ENCODE measurements around the gene PSTPIP1.

The PSTPIP1 gene

DNA sequence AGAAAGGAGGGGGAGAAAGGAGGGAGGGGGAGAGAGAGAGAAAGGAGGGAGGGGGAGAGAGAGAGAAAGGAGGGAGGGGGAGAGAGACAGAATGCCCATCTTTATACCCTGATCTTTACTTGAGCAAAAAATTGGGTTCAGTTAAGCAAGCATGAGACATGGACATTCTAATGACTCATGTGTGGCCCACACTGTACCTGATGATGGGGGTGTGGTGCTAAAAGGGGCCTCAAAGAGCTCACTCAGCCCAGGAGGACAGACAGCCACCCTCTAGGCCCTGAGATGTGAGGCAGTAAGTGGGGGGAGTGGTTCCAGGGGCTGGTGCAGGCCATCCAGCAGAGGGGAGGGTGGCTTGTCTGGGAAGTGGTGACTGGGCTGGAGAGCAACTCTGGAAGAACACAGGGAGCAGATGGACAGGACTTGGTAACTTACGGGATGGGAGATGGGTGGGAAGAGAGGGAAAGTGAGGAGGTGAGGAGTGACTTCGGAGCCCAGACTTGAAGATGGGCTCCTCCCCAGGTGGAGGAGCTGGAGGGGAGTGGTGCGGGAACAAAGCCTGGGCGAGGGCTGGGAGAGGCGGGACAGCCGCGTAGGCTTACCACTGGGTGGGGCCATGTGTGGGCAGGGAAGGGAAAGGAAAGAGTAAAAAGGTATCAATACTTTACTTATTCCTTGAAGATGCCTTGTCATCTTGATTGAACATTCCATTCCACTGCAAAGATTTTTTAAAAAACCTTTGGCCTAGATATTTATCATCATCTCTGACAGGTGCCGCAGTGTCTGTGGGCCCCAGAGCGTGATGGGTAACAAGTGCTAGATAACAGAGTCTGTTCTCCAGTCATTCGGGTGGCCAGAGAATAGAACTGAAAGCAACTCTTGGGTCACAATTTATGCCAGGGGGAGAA, 43.6 kb downstream of the PSTPIP1 start:
- TF ChIP-seq GLIS3 (CRISPR knock-in tag; IDR thresholded peaks at IDR 0.05) (no peak), OSR1 (CRISPR knock-in tag; IDR thresholded peaks at IDR 0.05) (no peak), ZC3H10 (CRISPR knock-in tag; IDR thresholded peaks at IDR 0.05) (no peak), CSDC2 (CRISPR knock-in tag; IDR thresholded peaks at IDR 0.05) (no peak), ZNF8 (CRISPR knock-in tag; IDR thresholded peaks at IDR 0.05) (no peak), BACH2 (CRISPR knock-in tag; IDR thresholded peaks at IDR 0.05; ENCODE audit: borderline replicate concordance) (no peak), CREB5 (CRISPR knock-in tag; IDR thresholded peaks at IDR 0.05; ENCODE audit: low read depth) (no peak), TCF4 (CRISPR knock-in tag; IDR thresholded peaks at IDR 0.05; ENCODE audit: borderline replicate concordance) (no peak), ESRRG (CRISPR knock-in tag; IDR thresholded peaks at IDR 0.05) (no peak), ZFP30 (CRISPR knock-in tag; IDR thresholded peaks at IDR 0.05) (no peak), ARNTL (CRISPR knock-in tag; IDR thresholded peaks at IDR 0.05; ENCODE audit: borderline replicate concordance, low read depth) (no peak), ZFP3 (CRISPR knock-in tag; IDR thresholded peaks at IDR 0.05) (no peak), ZNF565 (CRISPR knock-in tag; conservative IDR thresholded peaks at IDR 0.05; ENCODE audit: low read depth) (no peak), RARB (CRISPR knock-in tag; IDR thresholded peaks at IDR 0.05) (no peak)
- TF ChIP-seq, protein P1, sequence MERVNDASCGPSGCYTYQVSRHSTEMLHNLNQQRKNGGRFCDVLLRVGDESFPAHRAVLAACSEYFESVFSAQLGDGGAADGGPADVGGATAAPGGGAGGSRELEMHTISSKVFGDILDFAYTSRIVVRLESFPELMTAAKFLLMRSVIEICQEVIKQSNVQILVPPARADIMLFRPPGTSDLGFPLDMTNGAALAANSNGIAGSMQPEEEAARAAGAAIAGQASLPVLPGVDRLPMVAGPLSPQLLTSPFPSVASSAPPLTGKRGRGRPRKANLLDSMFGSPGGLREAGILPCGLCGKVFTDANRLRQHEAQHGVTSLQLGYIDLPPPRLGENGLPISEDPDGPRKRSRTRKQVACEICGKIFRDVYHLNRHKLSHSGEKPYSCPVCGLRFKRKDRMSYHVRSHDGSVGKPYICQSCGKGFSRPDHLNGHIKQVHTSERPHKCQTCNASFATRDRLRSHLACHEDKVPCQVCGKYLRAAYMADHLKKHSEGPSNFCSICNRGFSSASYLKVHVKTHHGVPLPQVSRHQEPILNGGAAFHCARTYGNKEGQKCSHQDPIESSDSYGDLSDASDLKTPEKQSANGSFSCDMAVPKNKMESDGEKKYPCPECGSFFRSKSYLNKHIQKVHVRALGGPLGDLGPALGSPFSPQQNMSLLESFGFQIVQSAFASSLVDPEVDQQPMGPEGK (CRISPR knock-in tag; IDR thresholded peaks at IDR 0.05; ENCODE audit: borderline replicate concordance), result no peak
- TF ChIP-seq, protein P2, sequence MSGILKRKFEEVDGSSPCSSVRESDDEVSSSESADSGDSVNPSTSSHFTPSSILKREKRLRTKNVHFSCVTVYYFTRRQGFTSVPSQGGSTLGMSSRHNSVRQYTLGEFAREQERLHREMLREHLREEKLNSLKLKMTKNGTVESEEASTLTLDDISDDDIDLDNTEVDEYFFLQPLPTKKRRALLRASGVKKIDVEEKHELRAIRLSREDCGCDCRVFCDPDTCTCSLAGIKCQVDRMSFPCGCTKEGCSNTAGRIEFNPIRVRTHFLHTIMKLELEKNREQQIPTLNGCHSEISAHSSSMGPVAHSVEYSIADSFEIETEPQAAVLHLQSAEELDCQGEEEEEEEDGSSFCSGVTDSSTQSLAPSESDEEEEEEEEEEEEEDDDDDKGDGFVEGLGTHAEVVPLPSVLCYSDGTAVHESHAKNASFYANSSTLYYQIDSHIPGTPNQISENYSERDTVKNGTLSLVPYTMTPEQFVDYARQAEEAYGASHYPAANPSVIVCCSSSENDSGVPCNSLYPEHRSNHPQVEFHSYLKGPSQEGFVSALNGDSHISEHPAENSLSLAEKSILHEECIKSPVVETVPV (CRISPR knock-in tag; IDR thresholded peaks at IDR 0.05), result no peak
- no peak for ATAC-seq

DNA sequence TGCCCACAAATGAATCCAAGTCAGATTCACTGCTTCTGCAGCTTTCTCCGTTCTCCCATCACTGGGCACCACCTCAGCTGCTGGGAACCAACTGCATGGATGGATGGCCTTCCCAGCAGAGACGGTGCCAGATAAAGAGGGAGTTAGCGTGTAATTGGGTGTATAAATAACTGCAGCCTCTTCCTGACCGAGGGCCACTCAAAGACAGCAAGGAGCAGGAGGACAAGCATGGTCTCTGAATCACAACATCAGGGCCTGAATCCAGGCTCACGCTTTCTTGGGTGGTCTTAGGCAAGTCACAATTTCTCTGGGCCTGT, 44.2 kb downstream of the PSTPIP1 start:
- ATAC-seq, result no peak

More for the DNA sequence above, 44.2 kb downstream of the PSTPIP1 start:
- TF ChIP-seq RARB (CRISPR knock-in tag; IDR thresholded peaks at IDR 0.05), result no peak
- no peak for TF ChIP-seq TSHZ2 (CRISPR knock-in tag; IDR thresholded peaks at IDR 0.05)
- TF ChIP-seq ZFP3 (CRISPR knock-in tag; IDR thresholded peaks at IDR 0.05), result no peak
- no peak for TF ChIP-seq PPARA (CRISPR knock-in tag; IDR thresholded peaks at IDR 0.05; ENCODE audit: borderline replicate concordance)
- TF ChIP-seq CREB5 (CRISPR knock-in tag; IDR thresholded peaks at IDR 0.05; ENCODE audit: low read depth), result no peak
- TF ChIP-seq, protein P2 (CRISPR knock-in tag; IDR thresholded peaks at IDR 0.05), result no peak
- no peak for TF ChIP-seq OSR1 (CRISPR knock-in tag; IDR thresholded peaks at IDR 0.05)
- no peak for TF ChIP-seq POU6F1 (CRISPR knock-in tag; IDR thresholded peaks at IDR 0.05; ENCODE audit: borderline replicate concordance, low read depth)
- no peak for TF ChIP-seq ZNF565 (CRISPR knock-in tag; conservative IDR thresholded peaks at IDR 0.05; ENCODE audit: low read depth)
- no peak for TF ChIP-seq ARNTL (CRISPR knock-in tag; IDR thresholded peaks at IDR 0.05; ENCODE audit: borderline replicate concordance, low read depth)
- no peak for TF ChIP-seq ZNF8 (CRISPR knock-in tag; IDR thresholded peaks at IDR 0.05)
- TF ChIP-seq TCF4 (CRISPR knock-in tag; IDR thresholded peaks at IDR 0.05; ENCODE audit: borderline replicate concordance), result no peak
- no peak for TF ChIP-seq ESRRG (CRISPR knock-in tag; IDR thresholded peaks at IDR 0.05)
- TF ChIP-seq ZNF70 (CRISPR knock-in tag; IDR thresholded peaks at IDR 0.05), result no peak
- TF ChIP-seq, protein P1 (CRISPR knock-in tag; IDR thresholded peaks at IDR 0.05; ENCODE audit: borderline replicate concordance), result no peak

Data from SK-N-SH treated with all-trans-retinoic acid at 6 μM for 48 hours (cell line).